Measurements from ENCODE around the gene ZCCHC8.

GRCh38 chr12:122526683-122527477, 26.1 kb upstream of the ZCCHC8 start, which contains the start of the genes KNTC1 and RSRC2:
- TF ChIP-seq CTCF (conservative IDR thresholded peaks at IDR 0.05 in 1 of 2, IDR thresholded peaks at IDR 0.05 in 1 of 2; ENCODE audit: low read depth in 1 of 2, low read length in 2 of 2), result no peak
- TF ChIP-seq EZH2 (IDR thresholded peaks at IDR 0.05; ENCODE audit: low read length, missing control alignments), result no peak

Data from fibroblast of lung (primary cell).